HG02623 (cell line): ENCODE measurements around the gene PSAPL1.

ENCODE experiments used
- ATAC-seq: cut with Tn5 transposase; IDR thresholded peaks from one replicate; pipeline ENCODE4 v1.9.1; 2021; ENCODE audit warnings: moderate library complexity; ENCODE audit not compliant: unreplicated experiment

Gene PSAPL1

GRCh38 chr4:7398104-7398423 lies 36.7 kb downstream of the PSAPL1 start:
- ATAC-seq, result no peak

DNA sequence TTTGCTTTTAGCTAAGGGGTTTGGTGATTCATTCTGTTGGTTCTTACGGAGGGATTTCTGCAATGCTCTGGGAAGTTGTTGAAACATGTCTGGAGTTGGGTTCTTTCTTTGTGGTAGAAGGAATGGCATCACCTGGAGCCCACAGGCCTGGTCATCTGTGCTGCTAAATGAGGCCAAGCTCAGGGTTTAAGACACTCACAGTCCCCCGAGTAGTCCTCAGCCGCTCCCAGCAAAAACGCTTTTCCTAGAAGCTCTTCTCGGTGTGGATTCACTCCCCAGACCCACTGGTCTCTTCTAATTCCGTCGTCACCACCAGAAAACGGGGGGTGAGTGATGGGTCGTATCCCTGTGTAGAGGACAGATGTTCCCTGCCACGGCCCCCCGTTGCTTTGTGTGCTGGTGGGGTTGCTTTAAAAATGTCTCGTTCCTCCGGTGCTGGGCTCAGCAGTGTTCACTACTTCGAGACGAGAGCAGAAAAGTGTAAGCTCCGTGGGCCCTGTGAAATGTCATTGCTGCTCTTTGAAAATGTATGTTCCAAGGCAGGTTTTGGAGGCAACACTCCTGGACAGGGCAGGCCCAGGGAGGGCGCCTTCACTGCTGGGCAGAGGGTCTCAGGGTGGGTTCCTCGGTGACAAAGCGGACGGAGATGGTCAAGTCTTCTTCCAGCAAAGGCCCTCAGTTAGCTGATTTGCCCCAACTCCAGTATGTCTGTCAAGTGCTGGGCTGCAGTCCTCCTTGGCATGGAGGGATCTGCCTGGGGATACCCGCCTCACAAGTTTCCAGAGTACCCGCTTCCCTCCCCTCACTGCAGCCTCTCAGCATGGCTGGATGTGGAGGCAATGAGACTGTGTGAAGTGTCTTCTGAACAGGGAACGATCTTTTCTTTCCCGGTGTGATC lies 37.3 kb downstream of the PSAPL1 start:
- ATAC-seq, result no peak

DNA sequence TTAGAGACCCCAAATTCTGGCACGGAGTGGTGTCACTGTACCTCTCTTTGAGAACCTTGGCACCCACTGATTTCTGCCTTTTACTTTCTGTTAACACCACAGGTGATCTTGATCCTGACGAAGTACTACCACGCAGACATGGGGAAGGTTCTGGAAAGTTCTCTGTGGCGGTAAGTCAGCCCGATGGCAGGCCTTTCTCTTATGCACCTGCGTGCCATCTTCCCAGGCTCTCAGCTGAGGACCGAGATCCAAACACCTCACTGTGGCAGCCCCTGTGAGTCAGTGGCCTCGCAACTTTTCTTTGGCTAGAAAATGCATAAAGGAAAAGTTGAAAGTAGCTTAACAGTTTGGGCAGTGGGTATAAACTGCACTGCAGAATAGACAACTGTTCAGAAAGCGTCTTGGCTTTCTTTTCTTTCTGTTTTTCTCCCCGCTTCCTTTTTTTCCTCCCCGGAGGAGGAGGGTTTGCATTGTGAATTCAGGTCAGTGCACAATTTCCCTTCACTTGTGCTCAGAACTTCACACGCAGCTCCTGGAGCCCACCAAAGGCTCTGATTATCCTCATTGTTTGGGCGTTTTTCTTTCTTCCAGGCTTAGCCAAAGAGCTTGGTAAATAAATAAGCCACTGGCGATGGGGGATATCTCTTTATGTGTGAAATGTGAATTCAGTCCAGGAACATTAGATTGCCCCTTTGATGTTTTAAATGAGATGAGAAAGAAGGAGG lies 38.4 kb downstream of the PSAPL1 start:
- ATAC-seq, result no peak

- no peak for ATAC-seq
These were observed 39.1 kb downstream of the PSAPL1 start for GRCh38 chr4:7395645-7396044.

DNA sequence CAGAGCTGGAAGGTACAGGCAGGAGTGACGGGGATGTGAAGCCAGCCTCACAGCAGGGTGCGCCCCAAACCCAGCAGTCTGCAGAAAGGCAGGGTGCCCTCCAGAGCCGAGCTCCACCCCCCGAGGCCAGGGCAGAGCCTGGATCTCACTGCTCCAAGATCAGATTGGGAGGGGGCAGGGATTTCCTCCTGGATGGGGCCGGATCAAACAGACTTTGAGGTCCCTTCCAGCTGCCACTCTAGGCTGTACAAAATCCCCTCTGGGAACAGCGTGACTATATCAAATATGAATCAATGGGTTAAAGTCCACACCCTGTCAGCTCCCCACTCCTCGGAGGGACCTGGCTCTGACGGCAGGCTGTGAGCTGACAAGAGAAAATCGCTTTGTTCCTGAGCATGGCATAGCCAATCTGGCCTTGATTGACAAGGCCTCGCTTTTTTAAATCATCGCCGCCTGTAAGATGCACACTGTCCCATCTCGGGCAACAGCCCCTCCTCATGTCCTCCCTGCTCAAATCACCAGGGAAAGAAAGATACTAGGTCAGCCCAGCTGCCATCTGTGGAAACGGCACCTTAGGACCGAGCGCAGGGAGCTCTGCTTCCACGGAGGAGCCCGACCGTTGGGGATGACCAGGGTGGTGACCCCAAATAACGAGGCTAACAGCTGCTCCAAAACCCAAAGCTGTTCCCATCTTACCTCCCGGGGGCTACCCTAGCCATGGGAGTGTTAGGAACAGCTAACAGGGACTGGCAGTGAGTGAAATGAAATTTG lies 39.9 kb downstream of the PSAPL1 start:
- ATAC-seq, result no peak

DNA sequence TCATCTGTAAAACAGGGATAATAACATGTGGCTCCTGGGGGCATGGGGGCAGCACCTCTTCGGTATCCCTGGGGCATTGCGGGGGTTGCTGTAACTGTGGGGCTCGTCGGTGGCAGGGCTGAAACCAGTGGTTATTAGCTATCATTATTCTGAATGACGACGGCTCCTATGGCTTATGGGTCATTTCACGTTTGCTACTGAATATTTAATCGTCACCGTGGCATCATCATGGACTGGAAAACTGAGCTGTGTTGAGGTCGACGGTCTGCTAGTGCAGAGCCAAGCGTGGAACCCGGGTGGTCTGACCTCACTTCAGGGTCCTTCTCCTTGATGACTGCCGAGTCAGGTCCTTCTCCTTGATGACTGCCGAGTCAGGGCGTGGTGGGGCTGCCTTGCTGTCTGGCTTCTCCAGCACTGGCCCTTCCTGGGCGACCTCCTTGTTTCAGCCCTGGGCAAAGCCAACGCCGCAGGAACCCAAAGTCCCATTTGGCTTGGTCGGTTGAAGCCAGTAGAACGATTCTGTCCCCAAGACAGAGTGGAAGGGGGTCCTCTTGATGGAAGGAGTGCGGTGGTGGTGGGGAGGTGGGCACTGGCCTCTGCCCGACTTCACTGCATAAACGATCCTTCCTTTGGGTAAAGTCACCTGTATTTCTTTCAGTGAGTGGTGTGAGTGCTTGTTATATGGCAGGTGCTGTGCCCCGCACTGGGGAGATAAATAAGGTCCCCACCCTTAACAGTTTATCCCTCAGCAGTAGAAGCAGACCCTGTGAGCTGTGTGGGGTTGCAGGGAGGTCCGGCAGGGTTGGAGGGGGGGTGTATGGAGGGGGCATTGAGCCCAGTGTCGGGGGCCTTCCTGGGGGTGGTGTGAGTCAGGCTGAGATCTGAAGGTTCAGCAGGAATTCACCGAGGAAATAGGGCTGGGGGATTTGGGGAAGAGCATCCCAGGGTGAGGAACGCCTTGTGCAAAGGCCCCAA lies 40.8 kb downstream of the PSAPL1 start:
- no peak for ATAC-seq

DNA sequence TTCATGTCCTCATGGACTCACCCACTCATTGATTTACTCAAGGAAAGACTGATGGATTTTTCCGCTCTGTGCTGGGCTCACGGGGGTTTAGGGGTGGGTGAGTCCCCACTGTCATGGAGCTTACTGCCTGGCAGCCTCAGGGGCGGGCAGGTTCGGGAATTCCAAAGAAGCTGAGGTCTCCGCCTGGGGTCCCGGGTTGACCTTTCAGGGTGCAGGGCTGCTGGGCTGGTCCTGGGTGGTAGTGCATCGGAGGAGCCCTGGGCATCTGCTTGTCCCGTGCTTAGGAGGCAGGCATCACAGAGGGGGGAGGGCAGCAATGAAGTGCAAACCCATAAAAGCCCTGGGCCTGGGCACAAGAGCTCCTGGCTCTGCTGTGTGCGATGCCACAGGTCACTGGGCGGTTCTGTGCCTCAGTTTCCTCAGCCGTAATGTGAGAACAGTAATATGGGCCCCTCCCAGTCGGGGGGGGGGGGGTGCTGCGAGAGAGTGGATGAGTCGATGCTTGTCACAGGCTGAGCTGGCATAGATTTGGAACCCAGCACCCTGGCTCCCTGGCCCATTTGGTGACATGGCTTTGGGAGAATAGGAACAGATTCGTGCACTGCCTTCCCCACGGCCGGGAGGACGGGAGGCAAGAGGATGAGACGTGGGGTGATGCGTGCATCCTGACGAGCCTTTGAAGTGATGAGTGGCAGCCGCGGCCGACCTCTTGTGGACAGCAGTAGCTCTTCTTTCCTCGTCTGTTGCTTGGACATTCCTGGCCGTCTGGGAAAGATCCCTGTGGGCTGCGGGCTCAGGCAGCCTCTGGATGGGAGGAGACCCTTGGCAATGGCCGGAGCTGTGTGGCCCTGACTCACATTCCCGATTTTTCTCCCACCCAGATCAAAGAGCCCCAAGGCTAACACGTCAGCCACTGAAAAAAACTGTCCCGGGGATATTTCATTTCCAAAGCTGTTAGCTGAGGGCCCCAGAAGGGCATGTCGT lies 42.0 kb downstream of the PSAPL1 start:
- no peak for ATAC-seq

- no peak for ATAC-seq
These were observed 42.9 kb downstream of the PSAPL1 start for GRCh38 chr4:7391637-7392437.

DNA sequence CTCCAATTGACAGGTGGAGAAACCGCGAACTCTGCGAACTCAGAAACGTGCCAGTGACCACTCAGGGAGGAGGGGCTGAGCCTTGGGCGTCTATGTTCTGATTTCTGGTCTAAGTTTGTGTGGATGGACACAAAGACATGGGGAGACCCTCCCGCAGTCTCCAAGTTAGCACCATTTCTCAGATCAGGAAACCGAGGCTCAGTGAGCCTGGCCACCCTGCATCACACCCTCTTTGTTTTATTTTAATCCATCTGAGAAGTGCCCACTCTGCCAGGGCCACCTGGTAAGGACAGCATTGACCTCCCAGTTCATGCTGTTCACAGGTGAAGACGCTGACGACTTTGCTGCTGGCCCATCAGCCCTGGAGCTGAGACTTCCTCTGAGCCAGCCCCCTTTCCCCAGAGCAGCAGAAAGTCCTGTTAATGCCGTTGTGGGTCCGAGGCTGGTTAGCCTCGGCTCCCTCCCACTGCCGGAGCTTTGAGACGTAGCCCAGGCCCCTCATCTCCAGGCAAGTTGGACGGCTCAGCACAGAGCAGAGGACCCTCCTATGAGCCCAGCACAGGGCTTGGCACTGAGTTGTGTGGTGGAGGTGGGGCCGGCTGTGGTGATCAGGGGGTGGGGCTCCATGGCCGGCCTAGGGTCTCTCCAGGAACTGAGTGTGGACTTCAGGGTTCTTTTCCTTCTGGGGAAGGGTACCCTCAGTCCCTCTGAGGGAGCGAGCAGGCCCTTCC lies 43.7 kb downstream of the PSAPL1 start:
- ATAC-seq, result no peak

DNA sequence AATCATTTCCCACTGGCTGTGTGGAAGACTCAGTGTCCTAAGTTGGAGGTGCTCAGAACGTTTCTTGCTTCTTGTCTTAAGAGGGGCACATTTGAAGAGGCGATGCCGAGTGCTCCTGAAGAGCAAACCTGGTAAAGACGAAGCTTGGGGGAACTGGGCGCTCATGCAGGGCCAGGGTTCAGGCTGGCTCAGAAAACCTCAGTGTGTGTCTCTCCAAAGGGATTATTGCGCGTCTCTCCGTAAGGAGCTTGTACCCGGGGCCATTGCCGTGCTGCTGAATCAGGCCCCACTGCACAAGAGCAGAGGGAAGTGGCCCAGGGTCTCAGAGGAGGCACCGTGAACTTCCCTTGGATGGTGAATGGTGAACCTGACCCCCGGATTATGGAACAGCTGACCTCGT lies 44.4 kb downstream of the PSAPL1 start:
- ATAC-seq, result no peak

- ATAC-seq, result no peak
These were observed 45.0 kb downstream of the PSAPL1 start for GRCh38 chr4:7389719-7390118.

- ATAC-seq, result no peak
These were observed 45.5 kb downstream of the PSAPL1 start for GRCh38 chr4:7389101-7389701.

GRCh38 chr4:7388627-7389026 lies 46.1 kb downstream of the PSAPL1 start:
- no peak for ATAC-seq

DNA sequence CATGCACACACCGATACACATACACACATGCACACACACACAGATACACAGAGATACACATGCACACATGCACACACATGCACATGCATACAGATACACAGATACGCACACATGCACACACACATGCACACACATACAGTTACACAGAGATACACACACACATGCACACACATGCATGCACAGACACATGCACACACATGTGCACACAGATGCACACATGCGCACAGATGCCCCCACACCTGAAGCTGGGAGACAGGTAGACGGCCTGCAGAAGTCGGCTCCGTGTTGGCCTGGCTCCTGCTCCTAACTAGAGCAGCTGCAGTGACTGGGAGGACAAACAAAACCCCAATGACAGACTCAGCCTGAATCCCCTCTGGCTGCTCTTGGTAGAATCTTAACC lies 46.8 kb downstream of the PSAPL1 start:
- no peak for ATAC-seq

GRCh38 chr4:7384929-7385890 lies 49.5 kb downstream of the PSAPL1 start:
- ATAC-seq, result no peak
